Measurements from ENCODE around the gene PIM1. TPM values are rescaled to one million over a fixed set of nuclear protein-coding genes. Genes with fewer than 3 reads are reported as not detected.

Gene PIM1
- 10 to 100 TPM in 5 of 6 experiments, 1 to 10 TPM in 1; 5.1 to 45.2 (median 13.0) TPM for total RNA-seq
- long read RNA-seq = 0 reads

DNA sequence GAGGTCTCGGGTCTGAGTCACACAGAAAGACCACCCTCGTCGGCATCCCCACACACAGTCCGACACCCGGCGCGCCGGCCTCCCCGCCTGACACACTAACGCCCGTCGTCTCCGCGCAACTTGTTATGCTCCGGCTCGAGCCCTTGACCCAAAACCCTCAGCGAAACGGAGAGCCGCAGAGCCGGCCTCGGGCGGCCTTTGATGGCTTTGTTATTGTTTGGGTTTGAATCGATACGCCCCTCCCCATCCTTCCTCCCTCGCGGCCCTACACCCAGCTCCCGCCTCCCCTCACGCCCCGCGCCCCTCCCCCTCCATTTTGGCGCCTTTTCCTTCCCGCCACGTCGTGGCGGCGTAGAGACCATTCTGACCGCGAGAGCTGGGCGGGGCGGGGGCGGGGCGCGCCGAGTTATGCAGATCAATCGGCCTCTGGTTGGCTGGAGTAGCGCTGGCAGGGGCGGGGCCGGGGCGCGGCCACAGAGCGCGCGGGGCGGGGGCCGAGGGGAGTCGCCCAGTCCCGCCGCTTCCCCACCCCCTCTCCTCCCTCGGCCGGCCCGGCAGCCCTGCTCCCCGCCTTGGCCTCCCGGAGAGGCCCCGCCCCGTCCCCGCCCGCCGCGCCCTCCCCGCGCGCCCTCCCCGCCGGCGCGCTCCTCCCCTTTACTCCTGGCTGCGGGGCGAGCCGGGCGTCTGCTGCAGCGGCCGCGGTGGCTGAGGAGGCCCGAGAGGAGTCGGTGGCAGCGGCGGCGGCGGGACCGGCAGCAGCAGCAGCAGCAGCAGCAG lies at the start of gene PIM1:
PIM1 (plus strand) TSS at position 657 of the 777 bp plus-strand sequence. CDS start 424 bp downstream, outside the sequence.
- Histone ChIP-seq H3K27me3 (no peaks in the 10 kb centered on the region), H3K4me3 (peak within 1 kb of the TSS; percentile 79 to 92 (median 89)), H3K9me3 (no peaks in the 10 kb centered on the region), H3K4me1 (peaks cover 0 to 26% (median 10%) of the 10 kb centered on the region in 4 donors), H3K36me3 (peaks cover 8 to 24% (median 17%) of the 10 kb centered on the region in 4 donors), H3K27ac (peak within 1 kb of the TSS; percentile 84 to 96 (median 90))
- intact Hi-C loops (cut with DNase I) = loop anchor here (5.0 kb wide), 2 partner anchors 112 to 117 kb away; no protein-coding TSS in a partner anchor
- WGBS (ENCODE audit: insufficient coverage, low coverage, low lambda C conversion rate, missing lambda C conversion rate) = 0% methylated on average over 44 of the region's 90 CpGs
- peak; percentile 100 for DNase-seq
- TF ChIP-seq, protein P1, sequence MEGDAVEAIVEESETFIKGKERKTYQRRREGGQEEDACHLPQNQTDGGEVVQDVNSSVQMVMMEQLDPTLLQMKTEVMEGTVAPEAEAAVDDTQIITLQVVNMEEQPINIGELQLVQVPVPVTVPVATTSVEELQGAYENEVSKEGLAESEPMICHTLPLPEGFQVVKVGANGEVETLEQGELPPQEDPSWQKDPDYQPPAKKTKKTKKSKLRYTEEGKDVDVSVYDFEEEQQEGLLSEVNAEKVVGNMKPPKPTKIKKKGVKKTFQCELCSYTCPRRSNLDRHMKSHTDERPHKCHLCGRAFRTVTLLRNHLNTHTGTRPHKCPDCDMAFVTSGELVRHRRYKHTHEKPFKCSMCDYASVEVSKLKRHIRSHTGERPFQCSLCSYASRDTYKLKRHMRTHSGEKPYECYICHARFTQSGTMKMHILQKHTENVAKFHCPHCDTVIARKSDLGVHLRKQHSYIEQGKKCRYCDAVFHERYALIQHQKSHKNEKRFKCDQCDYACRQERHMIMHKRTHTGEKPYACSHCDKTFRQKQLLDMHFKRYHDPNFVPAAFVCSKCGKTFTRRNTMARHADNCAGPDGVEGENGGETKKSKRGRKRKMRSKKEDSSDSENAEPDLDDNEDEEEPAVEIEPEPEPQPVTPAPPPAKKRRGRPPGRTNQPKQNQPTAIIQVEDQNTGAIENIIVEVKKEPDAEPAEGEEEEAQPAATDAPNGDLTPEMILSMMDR (IDR thresholded peaks at IDR 0.05) = peak in 1 of 4 donors; percentile 7
- TF ChIP-seq POLR2A (IDR thresholded peaks at IDR 0.05) = peak; percentile 97
- ATAC-seq = peak; percentile 75 to 94 (median 84)

DNA sequence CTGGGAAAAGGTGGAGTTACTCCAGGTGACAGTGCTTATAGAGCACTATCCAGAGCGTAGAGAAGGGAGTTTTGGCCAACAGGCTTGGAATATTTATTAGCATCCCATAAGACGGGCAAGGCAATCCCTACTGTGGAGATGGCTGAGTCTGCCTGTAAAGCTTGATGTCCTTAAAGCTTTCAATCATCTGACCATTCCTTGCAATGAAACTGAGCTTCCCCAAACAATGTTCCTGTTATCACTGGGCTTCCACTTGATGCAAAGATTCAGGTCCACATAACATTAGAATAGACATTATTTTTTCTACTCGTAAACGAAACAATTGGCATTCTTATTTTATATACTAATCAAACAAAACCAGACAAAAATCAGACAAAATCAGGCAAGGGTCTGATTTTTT lies 48.4 kb upstream of the PIM1 start:
- intact Hi-C loops (cut with DNase I) = no loop called here
- H3K27ac ChIP-seq = no peak overlapping the region
- no peak for DNase-seq
- WGBS (ENCODE audit: insufficient coverage, low coverage, low lambda C conversion rate, missing lambda C conversion rate) = 88% methylated on average over 4 of the region's 4 CpGs
- TF ChIP-seq, protein P1 (IDR thresholded peaks at IDR 0.05) = no peak
- no peak for TF ChIP-seq POLR2A (IDR thresholded peaks at IDR 0.05)
- H3K4me3 ChIP-seq = no peak overlapping the region
- no peaks in the 10 kb centered on the region for H3K36me3 ChIP-seq
- no peaks in the 10 kb centered on the region for H3K9me3 ChIP-seq
- no peaks in the 10 kb centered on the region for H3K4me1 ChIP-seq
- ATAC-seq = no peak
- no peaks in the 10 kb centered on the region for H3K27me3 ChIP-seq

DNA sequence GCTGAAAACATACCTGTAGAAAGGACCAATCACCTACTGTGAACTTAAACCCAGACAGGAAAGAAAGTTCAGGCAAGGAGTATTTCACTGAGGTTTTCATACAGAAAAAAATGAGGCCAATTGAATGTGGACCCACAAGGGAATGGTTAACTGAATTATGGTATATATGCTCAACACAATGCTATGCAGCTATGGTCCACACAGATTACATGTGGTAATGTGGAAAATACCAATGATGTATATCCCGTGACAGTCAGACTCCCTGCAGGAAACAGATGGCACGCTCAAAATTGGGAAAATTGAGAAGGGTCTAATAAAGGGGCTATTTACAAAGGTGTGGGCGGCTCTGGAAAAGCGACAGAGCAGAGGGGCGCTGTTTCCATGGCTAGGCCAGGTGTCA lies 47.1 kb upstream of the PIM1 start:
- no peaks in the 10 kb centered on the region for H3K27me3 ChIP-seq
- 96% methylated on average over 3 of the region's 5 CpGs for WGBS (ENCODE audit: insufficient coverage, low coverage, low lambda C conversion rate, missing lambda C conversion rate)
- no peak overlapping the region for H3K4me3 ChIP-seq
- ATAC-seq = no peak
- intact Hi-C loops (cut with DNase I) = no loop called here
- no peak overlapping the region for H3K27ac ChIP-seq
- peaks cover 0 to 9% (median 4%) of the 10 kb centered on the region in 4 donors for H3K4me1 ChIP-seq
- no peaks in the 10 kb centered on the region for H3K9me3 ChIP-seq
- no peaks in the 10 kb centered on the region for H3K36me3 ChIP-seq
- no peak for TF ChIP-seq POLR2A (IDR thresholded peaks at IDR 0.05)
- TF ChIP-seq, protein P1 (IDR thresholded peaks at IDR 0.05) = no peak
- no peak for DNase-seq

DNA sequence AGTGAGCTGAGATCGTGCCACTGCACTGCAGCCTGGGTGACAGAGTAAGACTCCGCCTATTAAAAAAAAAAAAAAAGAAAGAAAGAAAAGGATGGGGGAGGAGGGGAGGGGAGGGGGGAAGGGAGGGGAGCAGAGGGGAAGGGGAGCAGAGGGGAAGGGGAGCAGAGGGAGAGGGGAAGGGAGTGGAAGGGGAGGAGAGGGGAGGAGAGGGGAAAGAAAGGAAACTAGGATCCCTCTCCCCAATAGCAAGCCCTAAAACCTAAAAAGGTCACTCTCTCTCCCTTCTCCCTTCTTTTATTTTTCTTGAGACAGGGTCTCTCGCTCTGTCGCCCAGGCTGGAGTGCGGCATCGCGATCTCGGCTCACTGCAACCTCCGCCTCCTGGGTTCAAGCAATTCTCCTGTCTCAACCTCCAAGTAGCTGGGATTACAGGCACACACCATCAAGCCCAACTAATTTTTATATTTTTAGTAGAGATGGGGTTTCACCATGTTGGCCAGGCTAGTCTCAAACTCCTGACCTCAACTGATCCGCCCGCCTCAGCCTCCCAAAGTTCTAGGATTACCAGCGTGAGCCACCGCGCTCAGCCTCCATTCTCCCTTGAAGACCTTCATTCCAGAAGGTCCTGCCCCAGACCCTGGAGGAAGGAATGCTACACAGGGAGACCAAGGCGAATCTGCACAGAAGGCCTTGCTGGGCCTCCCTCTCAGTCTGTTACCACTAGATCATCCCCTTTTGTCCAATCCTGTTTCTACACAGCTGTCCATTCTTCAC lies 45.8 kb upstream of the PIM1 start:
- intact Hi-C loops (cut with DNase I) = no loop called here
- Histone ChIP-seq H3K4me1 (peaks cover 0 to 21% (median 10%) of the 10 kb centered on the region in 4 donors), H3K36me3 (no peaks in the 10 kb centered on the region), H3K27me3 (no peaks in the 10 kb centered on the region), H3K9me3 (no peaks in the 10 kb centered on the region), H3K27ac (no peak overlapping the region), H3K4me3 (no peak overlapping the region)
- no peak for ATAC-seq
- DNase-seq = no peak
- TF ChIP-seq POLR2A (IDR thresholded peaks at IDR 0.05) = no peak
- TF ChIP-seq, protein P1 (IDR thresholded peaks at IDR 0.05) = no peak
- whole genome bisulfite sequencing (ENCODE audit: insufficient coverage, low coverage, low lambda C conversion rate, missing lambda C conversion rate) = 96% methylated on average over 14 of the region's 15 CpGs

All from right lobe of liver (tissue), 6 donors.